Ammon's horn (tissue), 1 donor: Measurements from ENCODE around the gene LEAP2.
A peak's percentile ranks its signal among the peaks of the same experiment; 100 is the strongest.
"Not testable (repeated sequence)": the region's sequence is repeated elsewhere in the genome, so short reads cannot be mapped to it uniquely, and the experiment has no call there.

ENCODE experiments used
- DNase-seq: peaks from one replicate; pipeline ENCODE4 v3.0.0-alpha.2; 2016; ENCODE audit warnings: low spot score

LEAP2 gene

DNA sequence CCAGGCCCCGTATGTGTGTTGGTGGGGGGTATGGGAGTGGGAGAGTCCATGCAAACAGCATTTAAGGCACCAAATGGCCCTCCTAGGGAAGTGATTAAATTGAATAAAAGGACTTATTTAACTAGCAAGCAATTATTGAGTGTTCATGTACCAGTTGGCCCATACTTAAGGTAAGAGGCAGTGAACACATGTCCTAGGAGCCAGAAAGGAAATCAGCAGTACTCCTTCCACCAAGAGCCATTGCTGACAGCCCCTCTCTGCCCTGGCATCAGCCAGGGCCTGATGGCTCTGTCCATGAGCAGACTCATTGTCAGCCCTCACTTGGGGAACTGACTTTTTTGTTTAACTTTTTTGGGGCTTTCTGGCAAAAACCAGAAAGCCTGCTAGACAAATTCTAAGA lies 32.6 kb upstream of the LEAP2 start:
- DNase-seq, result no peak

DNA sequence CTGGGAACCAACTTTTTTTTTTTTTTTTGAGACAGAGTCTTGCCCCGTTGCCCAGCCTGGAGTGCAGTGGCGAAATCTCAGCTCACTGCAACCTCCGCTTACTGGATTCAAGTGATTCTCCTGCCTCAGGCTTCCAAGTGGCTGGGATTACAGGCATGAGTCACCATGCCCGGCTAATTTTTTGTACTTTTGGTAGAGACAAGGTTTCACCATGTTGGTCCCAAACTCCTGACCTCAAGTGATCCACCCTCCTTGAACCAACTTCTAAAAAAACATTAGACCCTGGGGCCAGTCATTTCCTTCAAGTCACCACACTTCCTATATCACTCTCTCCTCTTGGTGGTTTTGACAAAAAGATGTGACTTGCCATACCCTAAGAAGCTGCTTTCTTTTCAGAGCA lies 32.2 kb upstream of the LEAP2 start:
- no peak for DNase-seq

DNA sequence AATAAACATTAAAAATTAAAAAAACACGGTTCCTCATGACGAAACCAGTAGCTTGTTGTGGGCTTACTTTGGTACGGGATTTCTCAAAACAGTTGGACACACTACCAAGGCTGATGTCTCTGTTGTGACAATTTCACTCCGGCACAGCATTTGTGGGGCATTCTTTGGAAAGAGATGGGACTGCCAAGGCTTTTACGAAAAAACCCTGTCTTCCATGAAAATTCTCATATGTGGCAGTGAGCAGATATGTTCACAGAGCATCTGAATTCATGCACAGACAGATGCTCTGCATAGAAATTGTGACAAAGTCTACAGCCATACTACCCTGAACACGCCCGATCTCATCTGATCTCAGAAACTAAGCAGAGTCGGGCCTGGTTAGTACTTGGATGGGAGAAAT lies 25.2 kb upstream of the LEAP2 start:
- DNase-seq, result no peak

DNA sequence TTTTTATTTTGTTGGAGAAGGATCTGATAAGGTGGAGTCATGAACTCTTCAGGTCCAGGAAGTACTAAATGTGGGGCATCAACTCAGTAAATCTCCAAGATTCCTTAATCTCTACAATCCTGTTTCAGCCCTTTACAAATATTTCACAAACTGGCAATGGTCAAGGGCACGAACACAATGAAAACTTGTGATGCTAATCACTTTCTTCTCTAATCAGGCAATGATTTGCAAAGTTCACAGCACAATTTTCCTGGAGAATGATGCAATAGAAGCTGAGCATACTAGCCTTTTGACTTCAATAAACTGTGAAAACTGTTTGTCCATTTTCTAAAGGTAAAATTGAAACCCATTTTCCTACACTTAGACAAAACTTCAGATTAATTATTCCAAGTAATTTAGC lies 24.1 kb upstream of the LEAP2 start:
- no peak for DNase-seq

DNA sequence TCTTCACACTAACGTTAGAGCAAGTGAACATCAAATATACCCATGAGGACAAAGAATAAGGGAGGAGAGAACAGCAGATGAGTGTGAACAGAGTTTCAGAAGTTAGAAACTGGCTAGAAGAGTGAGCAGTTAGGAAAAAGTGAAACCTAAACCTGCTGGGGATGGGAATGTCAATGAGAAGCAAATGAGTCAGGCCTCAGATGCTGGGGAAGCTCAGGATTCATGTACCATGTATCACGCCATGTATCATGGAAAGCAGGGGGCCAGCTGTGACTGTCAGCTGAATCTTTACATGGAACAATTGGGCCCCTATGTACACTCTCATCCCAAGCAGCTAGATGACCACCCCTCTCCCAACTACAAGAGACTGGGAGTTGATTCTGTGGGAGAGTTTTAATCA lies 23.4 kb upstream of the LEAP2 start:
- no peak for DNase-seq

DNA sequence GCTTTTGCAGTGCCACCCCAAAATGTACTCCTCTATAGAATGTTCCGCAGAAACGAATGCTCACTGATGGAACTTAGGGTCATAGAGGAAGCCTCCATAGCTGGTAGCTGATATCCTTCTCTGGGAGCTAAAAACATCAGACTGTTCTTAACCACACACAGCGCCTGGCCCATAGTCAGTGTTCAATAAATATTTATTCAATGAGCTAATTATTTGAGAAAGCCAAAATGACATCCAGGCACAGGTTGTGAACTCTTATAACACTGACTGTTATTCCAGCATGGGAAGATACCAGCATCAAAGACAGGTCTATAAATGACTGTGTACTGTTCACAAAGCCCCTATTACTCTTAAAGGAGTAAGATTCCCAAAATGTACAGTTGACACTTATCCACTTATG lies 20.1 kb upstream of the LEAP2 start:
- no peak for DNase-seq

DNA sequence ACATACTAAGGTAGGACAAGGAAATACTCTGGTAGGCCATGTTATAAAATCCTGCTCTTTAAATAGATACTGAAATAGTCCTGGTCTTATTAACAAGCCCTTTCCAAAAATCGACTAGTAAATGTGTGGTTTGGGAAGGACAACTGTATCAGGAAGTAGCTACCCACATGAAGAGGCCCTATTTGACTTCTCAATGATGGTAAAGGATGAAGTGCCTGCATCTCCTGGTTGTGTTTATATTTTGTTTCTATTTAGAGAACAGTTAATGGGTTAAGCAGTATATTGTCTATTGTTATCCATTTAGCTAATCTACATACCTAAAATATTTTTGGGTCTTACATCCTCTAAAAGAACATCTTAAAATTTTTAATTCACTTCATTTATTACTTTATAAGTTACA lies 19.7 kb upstream of the LEAP2 start:
- no peak for DNase-seq

DNA sequence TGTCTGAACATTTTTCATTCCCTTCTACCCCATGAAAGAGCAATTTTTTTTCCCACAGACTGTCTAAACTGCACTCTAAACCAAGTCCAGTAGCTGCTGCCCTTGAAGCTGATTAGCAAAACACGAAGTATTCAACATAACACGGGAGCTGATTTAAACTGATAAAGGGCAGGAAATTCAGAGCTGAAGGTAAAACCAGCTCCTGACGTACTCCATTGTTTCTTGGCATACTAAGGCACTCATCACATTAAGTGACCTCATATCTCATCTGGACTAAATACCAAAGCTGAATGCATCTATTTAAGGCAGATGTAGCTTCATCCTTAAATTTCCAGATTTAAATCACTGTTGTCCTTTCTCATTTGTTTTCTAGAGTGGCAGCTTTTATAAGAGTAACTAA lies 19.2 kb upstream of the LEAP2 start:
- no peak for DNase-seq

DNA sequence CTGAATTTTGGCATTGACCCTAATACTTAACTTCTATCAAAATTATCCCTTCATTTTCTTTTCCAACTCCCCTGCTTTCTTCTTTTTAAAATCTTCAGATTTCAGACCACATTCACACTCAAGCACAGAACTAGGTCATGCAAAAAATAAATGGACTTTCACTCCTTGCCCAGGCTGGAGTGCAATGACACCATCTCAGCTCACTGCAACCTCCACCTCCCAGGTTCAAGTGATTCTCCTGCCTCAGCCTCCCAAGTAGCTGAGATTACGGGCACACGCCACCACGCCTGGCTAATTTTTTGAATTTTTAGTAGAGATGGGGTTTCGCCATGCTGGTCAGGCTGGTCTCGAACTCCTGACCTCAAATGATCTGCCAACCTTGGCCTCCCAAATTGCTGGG lies 18.5 kb upstream of the LEAP2 start:
- DNase-seq, result not testable (repeated sequence)

DNA sequence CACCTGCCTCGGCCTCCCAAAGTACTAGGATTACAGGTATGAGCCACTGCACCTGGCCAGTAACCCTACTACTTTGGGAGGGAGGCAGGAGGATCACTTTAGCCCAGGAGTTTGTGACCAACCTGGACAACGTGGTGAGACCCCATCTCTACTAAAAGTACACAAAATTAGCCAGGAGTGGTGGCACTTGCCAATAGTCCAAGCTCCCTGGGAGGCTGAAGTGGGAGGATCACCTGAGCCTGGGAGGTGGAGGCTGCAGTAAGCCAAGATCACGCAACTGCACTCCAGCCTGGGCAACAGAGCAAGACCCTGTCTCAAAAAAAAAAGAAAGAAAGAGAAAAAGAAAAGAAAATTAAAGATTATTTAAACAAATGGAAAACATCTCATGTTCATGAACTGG lies 17.5 kb upstream of the LEAP2 start:
- DNase-seq, result no peak

DNA sequence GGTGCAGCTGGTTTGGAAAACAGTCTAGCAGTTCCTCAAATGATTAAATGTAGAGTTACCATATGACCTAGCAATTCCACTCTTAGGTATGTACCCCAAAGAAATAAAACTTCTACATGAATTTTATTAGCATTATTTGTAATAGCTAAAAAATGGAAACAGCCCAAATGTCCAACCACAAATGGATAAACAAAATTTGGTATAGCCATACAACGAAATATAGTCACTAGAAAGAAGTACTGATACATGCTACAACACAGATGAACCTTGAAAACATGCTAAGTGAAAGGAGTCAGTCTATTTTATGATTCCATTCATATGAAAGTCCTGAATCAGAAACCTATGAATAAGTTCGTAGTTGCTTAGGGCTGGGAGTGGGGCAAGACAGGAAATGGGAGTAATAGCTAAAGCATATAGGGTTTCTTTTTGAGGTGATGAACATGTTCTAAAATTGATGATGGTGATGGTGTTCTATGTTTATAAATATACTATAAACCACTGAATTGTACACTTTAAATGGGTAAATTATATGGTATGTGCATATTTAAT lies 13.5 kb upstream of the LEAP2 start:
- no peak for DNase-seq

DNA sequence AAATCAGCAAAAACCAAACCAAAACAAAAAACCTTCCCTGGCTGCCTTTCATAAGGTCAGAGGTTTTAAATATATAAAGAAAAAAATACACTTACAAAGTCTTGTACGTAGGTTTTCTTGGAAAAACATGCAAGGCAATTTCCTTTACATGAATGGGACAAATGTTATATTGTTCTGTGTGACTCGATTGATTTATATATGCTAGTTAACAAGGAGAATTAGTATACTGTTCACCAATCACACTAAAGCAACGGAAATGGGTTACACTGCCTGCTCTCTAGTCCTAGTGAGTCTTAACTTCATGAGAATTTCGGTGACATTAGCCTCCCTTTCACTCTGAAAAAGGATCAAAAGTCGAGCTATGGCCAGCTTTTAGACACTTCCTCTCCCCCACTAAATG lies 12.7 kb upstream of the LEAP2 start:
- DNase-seq, result no peak

DNA sequence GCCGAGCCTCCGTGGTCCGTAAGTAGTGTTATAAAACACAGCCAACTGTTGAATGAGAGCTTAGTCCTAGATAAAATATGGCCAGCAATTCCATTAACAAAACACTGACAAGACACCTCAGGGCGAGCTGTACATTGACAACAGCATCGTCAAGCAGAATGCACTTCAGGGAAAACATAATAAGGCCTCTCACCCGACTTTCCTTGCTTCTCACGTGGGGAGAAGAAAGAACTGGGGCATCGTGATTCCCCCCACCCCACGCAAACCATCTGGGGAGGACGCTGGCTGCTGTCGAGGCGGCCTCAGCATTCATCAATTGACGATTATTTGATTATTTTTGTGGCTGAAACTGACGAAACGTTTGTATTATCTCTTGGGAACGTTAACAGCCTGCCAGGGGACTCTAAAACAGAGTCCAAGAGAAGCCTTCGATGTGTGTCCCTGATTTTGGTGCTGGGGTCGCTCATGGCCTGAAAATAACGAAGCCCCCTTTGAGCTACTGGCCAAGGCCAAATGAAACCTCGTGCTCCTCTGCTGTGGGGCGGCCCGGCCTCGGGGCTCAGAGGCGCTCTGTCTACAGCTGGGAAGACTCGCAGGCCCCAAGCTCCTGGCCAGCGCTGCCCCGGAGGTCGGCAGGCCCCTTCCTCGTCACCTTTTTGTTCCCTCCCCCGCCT lies 7.7 kb upstream of the LEAP2 start:
- DNase-seq, result no peak

DNA sequence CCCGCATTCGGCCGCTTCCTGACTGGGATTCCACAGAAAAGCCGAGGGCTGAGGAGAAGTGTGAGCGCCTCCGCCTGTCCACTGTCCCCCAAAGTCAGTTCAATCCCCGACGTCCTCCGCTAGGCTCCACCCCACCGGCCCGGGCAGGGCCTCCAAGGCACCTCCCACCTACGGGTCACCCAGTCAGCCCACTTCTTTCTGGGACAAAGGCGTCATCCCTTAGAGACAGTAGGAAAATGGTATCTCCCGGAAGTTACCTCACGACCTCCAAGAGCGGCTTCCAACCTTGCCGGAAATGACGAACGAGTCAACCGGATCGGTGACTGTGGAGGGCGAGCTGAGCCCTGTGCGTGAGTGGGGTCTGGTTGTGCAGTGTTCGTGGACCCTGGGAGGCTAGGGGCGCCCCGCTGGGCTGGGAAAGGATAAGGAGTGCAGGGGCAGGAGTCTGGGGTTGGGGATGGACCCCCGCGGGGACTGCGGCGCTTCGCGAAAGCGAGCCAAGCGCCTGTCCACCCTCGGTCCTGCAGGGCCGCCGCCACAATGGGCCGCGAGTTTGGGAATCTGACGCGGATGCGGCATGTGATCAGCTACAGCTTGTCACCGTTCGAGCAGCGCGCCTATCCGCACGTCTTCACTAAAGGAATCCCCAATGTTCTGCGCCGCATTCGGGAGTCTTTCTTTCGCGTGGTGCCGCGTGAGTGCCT lies 7.0 kb upstream of the LEAP2 start, which contains the start of the genes GDF9 and UQCRQ:
Gene GDF9 (minus strand): TSS at position 128 of the 704 bp plus-strand sequence. CDS start 1,936 bp downstream, outside the sequence.
Gene UQCRQ (plus strand): TSS at position 301 of the 704 bp plus-strand sequence. CDS start 240 bp downstream, at position 541.
- peak; percentile 100 for DNase-seq

DNA sequence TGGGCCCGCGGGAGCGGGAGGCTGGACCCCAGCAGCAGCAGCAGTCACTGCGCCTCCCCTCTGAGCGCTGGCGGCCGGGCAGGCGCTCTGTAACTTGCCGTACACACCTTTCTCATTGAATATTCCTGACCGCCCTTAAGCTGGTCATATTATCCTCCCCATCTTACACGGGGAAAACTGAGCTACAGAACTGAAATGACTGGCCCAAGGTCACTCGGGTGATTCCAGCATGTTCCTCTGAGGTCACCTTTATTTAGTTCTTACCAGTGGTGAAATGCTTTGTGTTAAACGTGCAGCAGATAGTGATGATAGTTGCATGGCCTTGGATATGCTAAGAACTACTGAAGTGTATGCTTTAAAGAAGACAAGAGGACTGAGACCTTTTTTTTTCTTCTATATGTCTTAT lies 6.4 kb upstream of the LEAP2 start:
- no peak for DNase-seq

DNA sequence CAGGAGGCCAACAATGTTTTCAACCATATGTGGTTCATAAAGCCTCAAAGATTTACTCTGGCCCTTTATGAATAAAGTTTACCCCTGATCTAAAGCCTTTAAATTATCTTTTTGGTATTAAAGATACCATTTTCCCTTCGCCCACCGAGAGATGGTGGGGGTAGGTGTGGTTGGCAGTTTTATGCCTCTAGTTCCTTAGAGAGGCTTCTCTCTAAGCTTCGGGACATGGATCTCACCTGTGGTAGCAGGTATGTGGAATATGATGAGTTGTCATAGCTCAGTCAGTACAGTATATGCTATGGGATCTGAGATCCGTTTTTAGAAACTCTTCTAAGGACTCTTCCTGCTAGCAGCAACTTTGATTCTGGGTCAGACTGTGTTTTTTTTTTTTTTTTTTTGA lies 4.7 kb upstream of the LEAP2 start:
- no peak for DNase-seq

DNA sequence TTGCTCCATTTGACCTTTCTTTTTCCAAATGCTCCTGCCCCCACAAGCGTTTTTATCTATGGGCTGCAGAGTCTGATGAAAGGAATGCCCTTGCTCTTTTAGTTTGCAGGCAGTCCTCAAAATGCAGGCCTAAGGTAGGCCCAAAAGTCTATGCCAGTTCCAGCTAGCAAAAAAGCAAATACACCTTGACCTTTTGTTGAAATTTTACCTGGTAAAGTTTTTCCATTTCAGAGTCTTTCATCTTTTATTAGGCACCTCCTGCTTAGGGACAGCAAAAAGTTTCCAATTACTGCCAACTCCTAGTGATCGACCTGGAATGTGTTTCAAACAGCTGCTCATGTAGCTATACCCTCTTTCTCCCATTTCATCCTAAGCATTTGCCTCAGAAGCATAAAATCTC lies 2.7 kb upstream of the LEAP2 start:
- no peak for DNase-seq

DNA sequence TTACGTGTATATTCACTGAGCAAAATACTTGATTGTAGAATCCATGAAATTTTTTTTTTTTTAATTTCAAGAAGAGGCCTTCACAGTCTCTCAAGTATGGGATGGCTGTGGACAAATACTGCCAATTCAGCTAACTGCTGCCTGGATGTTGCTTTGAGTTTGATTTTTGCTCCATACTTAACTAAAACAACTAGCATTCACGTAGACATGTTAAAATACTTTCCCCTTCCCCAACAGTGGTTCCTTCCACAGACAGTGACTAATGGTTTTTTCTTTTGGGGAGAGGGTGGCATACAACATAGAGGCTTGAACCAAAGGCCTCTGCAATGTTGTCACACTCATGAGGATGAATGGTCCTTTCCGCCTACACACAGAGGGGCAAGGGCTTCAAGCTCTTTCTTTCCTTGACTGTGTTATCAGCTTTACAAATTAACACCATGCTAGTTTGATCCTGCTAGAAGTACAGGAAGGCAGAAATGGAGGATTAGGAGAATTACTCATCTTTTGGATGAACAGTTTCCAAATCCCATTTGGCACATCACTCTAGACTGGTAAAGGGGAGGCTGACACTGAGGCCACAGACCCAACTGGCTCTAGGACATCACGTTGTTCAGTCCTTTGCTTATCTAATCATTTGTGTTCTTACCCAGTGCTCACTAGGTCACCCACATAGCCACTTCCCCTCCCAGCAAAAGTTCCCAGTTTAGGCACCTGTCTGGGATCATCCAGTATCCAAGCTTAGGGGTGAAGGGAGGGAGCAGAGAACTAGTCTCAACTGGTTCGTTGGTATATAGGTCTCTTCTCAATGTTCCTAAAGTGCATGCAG lies 1.8 kb upstream of the LEAP2 start:
- no peak for DNase-seq

DNA sequence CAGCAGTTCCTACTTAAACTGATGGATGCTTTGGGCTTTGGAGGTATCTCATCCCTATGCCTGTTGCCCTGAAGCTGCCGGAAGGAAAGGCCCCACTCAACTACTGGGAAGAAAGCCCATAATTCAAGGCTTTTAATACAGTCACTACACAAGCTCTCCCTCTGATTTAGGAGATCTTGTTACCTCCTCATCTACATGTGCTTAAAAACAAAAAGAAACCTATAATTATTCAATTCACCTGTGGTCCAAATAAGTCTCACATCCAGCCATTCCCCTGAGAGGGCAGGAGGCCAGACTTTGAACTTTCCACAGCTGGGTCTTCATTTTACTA lies 715 bp upstream of the LEAP2 start:
- no peak for DNase-seq

DNA sequence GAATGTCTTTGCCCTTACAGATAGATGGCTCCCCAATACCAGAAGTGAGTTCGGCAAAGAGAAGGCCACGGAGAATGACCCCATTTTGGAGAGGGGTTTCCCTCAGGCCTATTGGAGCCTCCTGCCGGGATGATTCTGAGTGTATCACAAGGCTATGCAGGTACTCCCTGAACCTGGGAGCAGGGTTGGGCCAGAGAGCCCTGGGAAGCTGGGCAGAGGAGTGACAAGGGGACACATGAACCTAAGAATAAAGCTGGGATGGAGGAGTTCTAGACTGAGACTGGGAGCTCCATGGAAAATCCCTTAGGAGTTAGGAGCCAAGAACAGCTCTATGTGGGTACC lies 433 bp downstream of the LEAP2 start:
- no peak for DNase-seq

DNA sequence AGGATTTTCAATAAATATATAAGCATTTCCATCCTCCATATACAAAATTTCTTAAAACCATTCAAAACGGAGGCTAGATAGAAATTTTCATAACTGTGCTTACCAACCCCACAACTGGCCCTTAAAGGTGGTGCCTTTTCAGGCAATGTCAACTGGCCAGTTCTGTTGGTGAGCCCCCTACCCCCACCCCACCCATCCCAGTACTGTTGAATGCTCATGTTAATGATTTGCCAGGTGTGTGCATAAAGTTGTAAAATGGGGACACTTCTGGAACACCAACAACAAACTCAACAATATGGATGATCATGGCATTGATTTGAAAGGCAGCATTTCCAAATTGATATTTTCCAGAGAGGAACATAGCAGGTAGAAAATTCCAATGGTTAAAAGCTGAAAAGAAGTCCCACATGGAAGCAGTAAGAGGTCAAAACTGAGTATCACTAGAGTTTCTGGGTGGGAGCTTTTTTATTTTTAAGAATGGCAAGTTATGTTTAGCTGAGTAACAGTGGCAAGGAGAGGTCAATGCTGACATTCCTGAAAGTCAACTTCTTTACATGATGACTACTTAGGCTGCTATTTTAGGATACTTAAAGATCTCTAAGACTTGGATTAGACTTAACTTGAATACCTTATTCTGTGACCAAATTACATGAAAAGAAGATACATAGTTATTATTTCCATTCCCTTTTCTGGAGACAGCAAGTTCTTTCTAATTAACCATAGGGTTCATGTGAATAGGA lies 2.7 kb downstream of the LEAP2 start:
- DNase-seq, result no peak

DNA sequence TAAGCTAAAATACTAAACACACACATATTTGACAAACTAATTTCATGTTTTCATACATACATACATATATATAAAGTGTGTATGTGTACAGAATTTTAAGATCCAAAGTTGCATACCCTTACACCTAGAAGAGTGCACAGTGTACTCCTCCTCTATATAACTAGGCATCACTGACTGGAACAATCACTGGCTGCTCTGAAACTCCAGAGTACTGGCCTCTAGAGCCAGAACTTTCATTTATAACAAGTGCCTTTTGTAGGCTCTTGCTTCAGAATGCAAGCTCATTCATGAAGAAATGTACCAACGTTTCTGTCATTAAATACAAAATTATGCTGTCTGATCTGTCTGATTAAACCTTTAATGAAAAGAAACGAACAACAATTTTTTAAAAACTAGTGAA lies 4.0 kb downstream of the LEAP2 start:
- DNase-seq, result no peak
